ENCODE data around the gene PCDHGB5.
"Not testable (repeated sequence)": the region's sequence is repeated elsewhere in the genome, so short reads cannot be mapped to it uniquely, and the experiment has no call there.

The PCDHGB5 gene

DNA sequence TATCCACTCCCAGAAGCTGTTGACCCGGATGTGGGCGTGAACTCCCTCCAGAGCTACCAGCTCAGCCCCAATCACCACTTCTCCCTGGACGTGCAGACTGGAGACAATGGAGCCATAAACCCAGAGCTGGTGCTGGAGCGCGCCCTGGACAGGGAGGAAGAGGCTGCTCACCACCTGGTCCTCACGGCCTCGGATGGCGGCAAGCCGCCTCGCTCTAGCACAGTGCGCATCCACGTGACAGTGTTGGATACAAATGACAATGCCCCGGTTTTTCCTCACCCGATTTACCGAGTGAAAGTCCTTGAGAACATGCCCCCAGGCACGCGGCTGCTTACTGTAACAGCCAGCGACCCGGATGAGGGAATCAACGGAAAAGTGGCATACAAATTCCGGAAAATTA is 4.5 kb upstream of the PCDHGB5 start:
- Histone ChIP-seq H3K27ac (no peak overlapping the region), H3K27me3 (peaks cover 98% of the 10 kb centered on the region), H3K4me1 (ENCODE audit: control insufficient read depth in 1 of 2, insufficient read depth in 1 of 2, low read depth in 1 of 2, low read length in 1 of 2) (no peaks in the 10 kb centered on the region), H3K9me3 (peaks cover 26% of the 10 kb centered on the region), H3K4me3 (ENCODE audit: low read depth in 1 of 2, low read length in 1 of 2) (no peak overlapping the region), H3K36me3 (no peaks in the 10 kb centered on the region)
- TF ChIP-seq, protein P1, sequence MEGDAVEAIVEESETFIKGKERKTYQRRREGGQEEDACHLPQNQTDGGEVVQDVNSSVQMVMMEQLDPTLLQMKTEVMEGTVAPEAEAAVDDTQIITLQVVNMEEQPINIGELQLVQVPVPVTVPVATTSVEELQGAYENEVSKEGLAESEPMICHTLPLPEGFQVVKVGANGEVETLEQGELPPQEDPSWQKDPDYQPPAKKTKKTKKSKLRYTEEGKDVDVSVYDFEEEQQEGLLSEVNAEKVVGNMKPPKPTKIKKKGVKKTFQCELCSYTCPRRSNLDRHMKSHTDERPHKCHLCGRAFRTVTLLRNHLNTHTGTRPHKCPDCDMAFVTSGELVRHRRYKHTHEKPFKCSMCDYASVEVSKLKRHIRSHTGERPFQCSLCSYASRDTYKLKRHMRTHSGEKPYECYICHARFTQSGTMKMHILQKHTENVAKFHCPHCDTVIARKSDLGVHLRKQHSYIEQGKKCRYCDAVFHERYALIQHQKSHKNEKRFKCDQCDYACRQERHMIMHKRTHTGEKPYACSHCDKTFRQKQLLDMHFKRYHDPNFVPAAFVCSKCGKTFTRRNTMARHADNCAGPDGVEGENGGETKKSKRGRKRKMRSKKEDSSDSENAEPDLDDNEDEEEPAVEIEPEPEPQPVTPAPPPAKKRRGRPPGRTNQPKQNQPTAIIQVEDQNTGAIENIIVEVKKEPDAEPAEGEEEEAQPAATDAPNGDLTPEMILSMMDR (IDR thresholded peaks at IDR 0.05), result no peak

GRCh38 chr5:141394401-141395187 is 3.2 kb upstream of the PCDHGB5 start:
- not testable (repeated sequence) for H3K27ac ChIP-seq; H3K4me1 ChIP-seq (ENCODE audit: control insufficient read depth in 1 of 2, insufficient read depth in 1 of 2, low read depth in 1 of 2, low read length in 1 of 2); H3K36me3 ChIP-seq; H3K4me3 ChIP-seq (ENCODE audit: low read depth in 1 of 2, low read length in 1 of 2)
- Histone ChIP-seq H3K9me3 (peaks cover 26% of the 10 kb centered on the region), H3K27me3 (peaks cover 98% of the 10 kb centered on the region)

GRCh38 chr5:141398608-141399007 is 861 bp downstream of the PCDHGB5 start:
- TF ChIP-seq, protein P1 (IDR thresholded peaks at IDR 0.05), result no peak
- no peaks in the 10 kb centered on the region for H3K4me1 ChIP-seq (ENCODE audit: control insufficient read depth in 1 of 2, insufficient read depth in 1 of 2, low read depth in 1 of 2, low read length in 1 of 2)
- no peak overlapping the region for H3K27ac ChIP-seq
- H3K4me3 ChIP-seq (ENCODE audit: low read depth in 1 of 2, low read length in 1 of 2), result no peak overlapping the region
- H3K36me3 ChIP-seq, result no peaks in the 10 kb centered on the region
- peaks cover 21% of the 10 kb centered on the region for H3K9me3 ChIP-seq
- peaks cover 98% of the 10 kb centered on the region for H3K27me3 ChIP-seq

GRCh38 chr5:141399555-141400258 is 2.0 kb downstream of the PCDHGB5 start:
- Histone ChIP-seq H3K27ac (no peak overlapping the region), H3K4me3 (ENCODE audit: low read depth in 1 of 2, low read length in 1 of 2) (no peak overlapping the region), H3K4me1 (ENCODE audit: control insufficient read depth in 1 of 2, insufficient read depth in 1 of 2, low read depth in 1 of 2, low read length in 1 of 2) (no peaks in the 10 kb centered on the region), H3K27me3 (peaks cover 98% of the 10 kb centered on the region), H3K9me3 (peaks cover 15% of the 10 kb centered on the region), H3K36me3 (no peaks in the 10 kb centered on the region)
- TF ChIP-seq, protein P1 (IDR thresholded peaks at IDR 0.05), result no peak

DNA sequence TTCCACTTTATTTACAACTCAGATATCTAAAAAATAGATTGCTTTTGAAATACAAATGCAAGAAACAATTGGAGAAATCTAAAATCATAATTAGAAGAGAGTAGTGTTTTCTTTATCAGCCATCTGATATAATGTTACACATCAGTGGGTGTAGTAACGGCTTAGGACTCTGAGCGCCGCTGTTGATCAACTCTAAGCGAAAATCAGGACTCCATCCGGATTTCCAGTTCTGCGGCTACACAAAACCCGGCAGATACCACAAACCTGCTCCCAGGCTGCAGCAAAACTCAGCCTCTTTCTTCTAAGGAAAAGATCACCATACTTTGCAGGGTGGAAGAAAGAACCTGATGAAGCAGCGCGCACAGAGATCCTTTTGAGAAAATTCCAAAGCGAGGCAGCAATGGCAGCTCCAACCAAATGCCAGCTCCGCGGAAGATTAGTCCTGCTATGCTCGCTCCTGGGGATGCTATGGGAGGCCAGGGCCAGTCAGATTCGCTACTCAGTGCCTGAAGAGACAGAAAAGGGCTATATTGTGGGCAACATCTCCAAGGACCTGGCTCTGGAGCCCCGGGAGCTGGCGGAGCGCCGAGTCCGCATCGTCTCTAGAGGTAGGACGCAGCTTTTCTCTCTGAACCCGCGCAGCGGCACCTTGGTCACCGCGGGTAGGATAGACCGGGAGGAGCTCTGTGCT is 5.0 kb downstream of the PCDHGB5 start, which contains the start of gene PCDHGA9:
Gene PCDHGA9 (plus strand): TSS at position 226 of the 691 bp plus-strand sequence. CDS start 175 bp downstream, at position 401.
- H3K4me1 ChIP-seq (ENCODE audit: control insufficient read depth in 1 of 2, insufficient read depth in 1 of 2, low read depth in 1 of 2, low read length in 1 of 2), result no peaks in the 10 kb centered on the region
- peaks cover 98% of the 10 kb centered on the region for H3K27me3 ChIP-seq
- peaks cover 15% of the 10 kb centered on the region for H3K9me3 ChIP-seq
- no peak within 1 kb of the TSS for H3K4me3 ChIP-seq (ENCODE audit: low read depth in 1 of 2, low read length in 1 of 2)
- H3K36me3 ChIP-seq, result no peaks in the 10 kb centered on the region
- TF ChIP-seq, protein P1 (IDR thresholded peaks at IDR 0.05), result no peak
- H3K27ac ChIP-seq, result no peak within 1 kb of the TSS
